PC-3 (cell line): ENCODE measurements around the gene CSRP2.
A peak's percentile ranks its signal among the peaks of the same experiment; 100 is the strongest.

Experiments used
- EZH2 ChIP-seq: fragments of 300-600 bp; sonication (generic); IDR thresholded peaks from one replicate; pipeline ENCODE4 v1.6.1; 2017; ENCODE audit warnings: antibody characterized with exemption, mild to moderate bottlenecking, low read length; ENCODE audit not compliant: unreplicated experiment
- EZH2phosphoT487 ChIP-seq: fragments of 300-600 bp; sonication (generic); IDR thresholded peaks from 2 replicates; pipeline ENCODE4 v1.6.1; 2018; ENCODE audit warnings: mild to moderate bottlenecking, antibody characterized with exemption, low read length, borderline replicate concordance
- TF ChIP-seq, protein P1 (sequence below): fragments of 300-600 bp; sonication (generic); conservative IDR thresholded peaks from 2 replicates; pipeline ENCODE4 v1.5.1; 2017; ENCODE audit warnings: antibody characterized with exemption, low read depth, mild to moderate bottlenecking, low read length

DNA sequence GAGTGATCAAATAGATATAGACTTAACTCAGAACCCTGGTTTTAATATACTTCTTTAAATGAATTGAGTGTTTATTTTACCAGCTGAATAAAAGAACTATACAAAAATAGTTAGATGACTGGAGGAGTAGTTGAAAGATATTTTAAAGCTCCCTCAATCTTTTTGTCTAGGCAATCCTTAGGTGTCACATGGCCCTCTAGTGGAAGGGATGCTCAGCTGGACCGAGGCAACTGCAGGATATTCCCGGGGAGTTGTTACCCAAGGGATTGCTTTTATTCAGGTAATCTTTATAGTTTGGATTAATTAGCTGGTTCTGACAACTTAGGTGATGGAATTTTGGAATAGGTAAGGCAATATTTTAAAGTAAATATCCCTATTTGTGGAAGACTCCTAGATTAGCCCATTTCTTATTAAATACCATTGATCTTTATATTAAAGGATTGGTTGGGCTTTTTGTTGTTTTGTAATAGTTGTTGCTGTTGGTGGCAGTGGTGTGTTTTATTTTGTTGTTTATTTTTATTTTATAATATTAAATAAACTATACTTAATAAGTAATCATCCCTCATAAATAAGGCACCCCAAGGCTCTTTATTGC is 57.8 kb downstream of the CSRP2 start:
- TF ChIP-seq EZH2phosphoT487, result no peak
- TF ChIP-seq EZH2, result no peak
- TF ChIP-seq, protein P1, sequence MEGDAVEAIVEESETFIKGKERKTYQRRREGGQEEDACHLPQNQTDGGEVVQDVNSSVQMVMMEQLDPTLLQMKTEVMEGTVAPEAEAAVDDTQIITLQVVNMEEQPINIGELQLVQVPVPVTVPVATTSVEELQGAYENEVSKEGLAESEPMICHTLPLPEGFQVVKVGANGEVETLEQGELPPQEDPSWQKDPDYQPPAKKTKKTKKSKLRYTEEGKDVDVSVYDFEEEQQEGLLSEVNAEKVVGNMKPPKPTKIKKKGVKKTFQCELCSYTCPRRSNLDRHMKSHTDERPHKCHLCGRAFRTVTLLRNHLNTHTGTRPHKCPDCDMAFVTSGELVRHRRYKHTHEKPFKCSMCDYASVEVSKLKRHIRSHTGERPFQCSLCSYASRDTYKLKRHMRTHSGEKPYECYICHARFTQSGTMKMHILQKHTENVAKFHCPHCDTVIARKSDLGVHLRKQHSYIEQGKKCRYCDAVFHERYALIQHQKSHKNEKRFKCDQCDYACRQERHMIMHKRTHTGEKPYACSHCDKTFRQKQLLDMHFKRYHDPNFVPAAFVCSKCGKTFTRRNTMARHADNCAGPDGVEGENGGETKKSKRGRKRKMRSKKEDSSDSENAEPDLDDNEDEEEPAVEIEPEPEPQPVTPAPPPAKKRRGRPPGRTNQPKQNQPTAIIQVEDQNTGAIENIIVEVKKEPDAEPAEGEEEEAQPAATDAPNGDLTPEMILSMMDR, result peak; percentile 88
